GM12872 (cell line): Measurements from ENCODE around the gene PPFIBP1.

Source experiments
- CTCF ChIP-seq: IDR thresholded peaks from 3 replicates; pipeline ENCODE4 v1.5.1; 2011; ENCODE audit warnings: low read depth, mild to moderate bottlenecking, low read length, moderate library complexity; ENCODE audit not compliant: insufficient read depth

The PPFIBP1 gene

GRCh38 chr12:27637524-27637923, 113.5 kb downstream of the PPFIBP1 start:
- TF ChIP-seq CTCF, result no peak

GRCh38 chr12:27639265-27639664, 115.3 kb downstream of the PPFIBP1 start:
- TF ChIP-seq CTCF, result no peak

- TF ChIP-seq CTCF, result no peak
Observed at GRCh38 chr12:27644158-27644845, 120.3 kb downstream of the PPFIBP1 start.

- TF ChIP-seq CTCF, result no peak
Observed at GRCh38 chr12:27645671-27646070, 121.7 kb downstream of the PPFIBP1 start.

- TF ChIP-seq CTCF, result no peak
Observed at GRCh38 chr12:27646149-27646548, 122.1 kb downstream of the PPFIBP1 start.

GRCh38 chr12:27650011-27650410, 126.0 kb downstream of the PPFIBP1 start:
- no peak for TF ChIP-seq CTCF

GRCh38 chr12:27651201-27651600, 127.2 kb downstream of the PPFIBP1 start:
- no peak for TF ChIP-seq CTCF
